Upper lobe of left lung (tissue), 4 donors: Measurements from ENCODE around the gene CDH13.

Source experiments
- EP300 ChIP-seq, 4 donors: sonication (generic); formaldehyde crosslinking; IDR thresholded peaks; one replicate each; pipeline ENCODE4 v1.5.1; 2017; ENCODE audit warnings: antibody characterized with exemption in 4 of 4, control low read depth in 2 of 4
- POLR2A ChIP-seq, 4 donors: fragments of 450-650 bp; IDR thresholded peaks; one replicate each; pipeline ENCODE4 v1.5.1; 2016 to 2017; ENCODE audit warnings: antibody characterized with exemption in 4 of 4, mild to moderate bottlenecking in 2 of 4
- POLR2AphosphoS5 ChIP-seq, 2 donors: sonication (generic); formaldehyde crosslinking; IDR thresholded peaks; one replicate each; pipeline ENCODE4 v1.5.1; 2017; ENCODE audit warnings: antibody characterized with exemption in 2 of 2
- TF ChIP-seq, protein P1 (sequence below), 6 experiments: fragments of 450-650 bp in 4 of 6; fragments of 200-600 bp in 2 of 6; sonication (generic) in 2 of 6; IDR thresholded peaks; one replicate each; pipeline ENCODE4 v1.5.1; 2016 to 2019; ENCODE audit warnings: antibody characterized with exemption in 6 of 6

DNA sequence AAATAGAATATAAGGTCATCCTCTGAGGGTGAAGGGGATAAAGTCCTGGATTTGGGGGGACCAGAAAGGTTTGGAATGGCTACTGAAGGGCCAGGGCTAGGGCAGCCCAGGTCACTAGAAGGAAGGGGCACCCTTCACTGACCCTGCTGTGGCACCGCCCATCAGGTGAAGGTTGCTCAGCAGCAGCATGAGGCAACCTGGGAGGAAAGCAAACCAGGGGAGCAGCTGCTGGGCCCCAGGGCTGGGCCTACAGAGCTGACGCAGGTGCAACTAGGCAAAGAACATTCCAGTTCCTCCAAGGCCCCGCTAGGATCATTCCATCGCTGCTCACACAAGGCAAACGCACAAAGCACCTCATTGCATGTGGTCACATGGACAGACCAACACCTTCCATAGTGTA is 1177.6 kb downstream of the CDH13 start:
- TF ChIP-seq, protein P1, sequence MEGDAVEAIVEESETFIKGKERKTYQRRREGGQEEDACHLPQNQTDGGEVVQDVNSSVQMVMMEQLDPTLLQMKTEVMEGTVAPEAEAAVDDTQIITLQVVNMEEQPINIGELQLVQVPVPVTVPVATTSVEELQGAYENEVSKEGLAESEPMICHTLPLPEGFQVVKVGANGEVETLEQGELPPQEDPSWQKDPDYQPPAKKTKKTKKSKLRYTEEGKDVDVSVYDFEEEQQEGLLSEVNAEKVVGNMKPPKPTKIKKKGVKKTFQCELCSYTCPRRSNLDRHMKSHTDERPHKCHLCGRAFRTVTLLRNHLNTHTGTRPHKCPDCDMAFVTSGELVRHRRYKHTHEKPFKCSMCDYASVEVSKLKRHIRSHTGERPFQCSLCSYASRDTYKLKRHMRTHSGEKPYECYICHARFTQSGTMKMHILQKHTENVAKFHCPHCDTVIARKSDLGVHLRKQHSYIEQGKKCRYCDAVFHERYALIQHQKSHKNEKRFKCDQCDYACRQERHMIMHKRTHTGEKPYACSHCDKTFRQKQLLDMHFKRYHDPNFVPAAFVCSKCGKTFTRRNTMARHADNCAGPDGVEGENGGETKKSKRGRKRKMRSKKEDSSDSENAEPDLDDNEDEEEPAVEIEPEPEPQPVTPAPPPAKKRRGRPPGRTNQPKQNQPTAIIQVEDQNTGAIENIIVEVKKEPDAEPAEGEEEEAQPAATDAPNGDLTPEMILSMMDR (IDR thresholded peaks at IDR 0.05): no peak
- TF ChIP-seq POLR2A (IDR thresholded peaks at IDR 0.05): no peak
- TF ChIP-seq POLR2AphosphoS5 (IDR thresholded peaks at IDR 0.05): no peak
- TF ChIP-seq EP300 (IDR thresholded peaks at IDR 0.05): no peak
